HG02798 (cell line): ENCODE data around the gene MYL3.
"Not testable (repeated sequence)": the region's sequence is repeated elsewhere in the genome, so short reads cannot be mapped to it uniquely, and the experiment has no call there.

Experiments used
- ATAC-seq: cut with Tn5 transposase; IDR thresholded peaks from one replicate; pipeline ENCODE4 v1.9.1; 2021; ENCODE audit warnings: mild to moderate bottlenecking; ENCODE audit not compliant: unreplicated experiment, poor library complexity

MYL3 gene

GRCh38 chr3:46863261-46863782, at the start of gene MYL3:
TSS of gene MYL3 (minus strand) at chr3:46863444. CDS start at chr3:46863390, 54 bp downstream.
- ATAC-seq, result no peak

DNA sequence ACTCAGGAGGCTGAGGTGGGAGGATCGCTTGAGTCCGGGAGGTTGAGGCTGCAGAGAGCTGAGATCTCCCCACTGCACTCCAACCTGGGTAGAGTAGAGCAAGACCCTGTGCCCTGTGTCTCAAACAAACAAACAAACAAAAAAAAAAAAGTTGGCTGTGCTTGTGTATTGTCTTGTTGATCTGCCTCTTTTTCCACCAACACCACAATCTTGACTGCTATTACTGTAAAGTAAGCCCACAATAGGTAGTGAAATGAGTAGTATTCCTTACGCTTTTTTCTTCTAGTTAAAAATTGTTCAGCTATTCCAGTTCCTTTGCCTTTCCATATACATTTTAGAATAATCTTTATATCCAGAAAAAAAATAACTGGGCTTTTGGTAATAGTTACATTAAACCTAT, 49.7 kb upstream of the MYL3 start:
- ATAC-seq, result no peak

DNA sequence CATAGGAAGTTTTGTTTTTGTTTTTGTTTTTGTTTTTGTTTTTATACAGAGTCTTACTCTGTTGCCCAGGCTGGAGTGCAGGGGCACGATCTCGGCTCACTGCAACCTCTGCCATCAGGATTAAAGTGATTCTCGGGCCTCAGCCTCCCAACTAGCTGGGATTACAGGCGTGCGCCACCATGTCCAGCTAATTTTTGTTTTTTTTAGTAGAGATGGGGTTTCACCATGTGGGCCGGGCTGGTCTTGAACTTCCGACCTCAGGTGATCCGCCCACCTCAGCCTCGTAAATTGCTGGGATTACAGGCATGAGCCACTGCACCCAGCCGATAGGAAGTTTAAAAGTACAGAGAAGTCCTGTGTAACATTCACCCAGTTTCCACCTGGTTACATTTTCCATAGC, 47.7 kb upstream of the MYL3 start:
- ATAC-seq, result not testable (repeated sequence)

- no peak for ATAC-seq
Observed at GRCh38 chr3:46910166-46910760, 47.0 kb upstream of the MYL3 start.

GRCh38 chr3:46909535-46910161, 46.4 kb upstream of the MYL3 start:
- ATAC-seq, result peak; percentile 58

- ATAC-seq, result peak; percentile 4
Observed at GRCh38 chr3:46908986-46909534, 45.8 kb upstream of the MYL3 start.

DNA sequence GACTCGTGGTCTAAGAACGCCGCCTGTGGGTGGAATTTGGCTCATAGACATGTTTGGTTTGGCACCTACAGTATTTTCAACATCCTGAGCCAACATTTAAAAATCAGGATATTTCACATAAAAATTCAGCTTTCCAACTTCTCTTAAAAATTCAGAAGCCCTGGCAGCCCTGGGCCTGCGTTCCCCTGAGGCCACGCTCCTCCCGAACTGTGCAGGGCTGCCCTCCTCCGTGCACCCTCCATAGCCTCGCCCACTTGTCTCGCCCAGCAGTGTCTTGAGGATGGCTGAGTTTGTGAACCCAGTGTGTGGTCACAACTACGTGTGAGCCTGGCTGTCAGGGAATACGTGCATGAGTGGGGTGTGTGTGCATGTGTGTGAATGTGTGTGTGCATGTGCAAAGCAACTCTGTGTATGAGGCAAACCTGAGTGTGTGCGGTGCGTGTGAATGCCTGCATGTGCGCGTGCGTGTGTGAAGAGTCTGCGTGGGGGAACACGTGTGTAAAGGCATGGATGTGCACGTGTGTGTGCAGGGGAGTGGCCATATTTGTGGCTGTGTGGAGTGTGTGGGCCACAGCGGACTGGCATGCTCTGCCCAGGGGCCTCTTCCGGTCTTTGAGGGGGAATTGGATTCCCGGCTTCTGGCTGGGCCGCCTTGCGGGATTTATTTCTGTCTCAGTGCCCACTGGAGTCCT, 45.2 kb upstream of the MYL3 start:
- no peak for ATAC-seq

DNA sequence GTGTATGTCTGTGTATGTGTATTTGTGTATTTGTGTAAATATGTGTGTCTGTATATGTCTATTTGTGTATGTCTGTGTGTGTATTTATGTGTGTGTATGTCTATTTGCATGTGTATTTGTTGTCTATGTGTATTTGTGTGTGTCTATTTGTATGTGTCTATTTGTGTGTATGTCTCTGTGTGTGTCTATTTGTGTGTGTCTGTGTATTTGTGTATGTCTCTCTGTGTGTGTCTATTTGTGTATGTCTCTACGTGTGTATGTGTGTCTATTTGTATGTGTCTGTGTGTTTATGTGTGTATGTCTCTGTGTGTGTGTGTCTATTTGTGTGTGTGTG, 44.7 kb upstream of the MYL3 start:
- ATAC-seq, result no peak

- ATAC-seq, result no peak
Observed at GRCh38 chr3:46907271-46907670, 44.0 kb upstream of the MYL3 start.

DNA sequence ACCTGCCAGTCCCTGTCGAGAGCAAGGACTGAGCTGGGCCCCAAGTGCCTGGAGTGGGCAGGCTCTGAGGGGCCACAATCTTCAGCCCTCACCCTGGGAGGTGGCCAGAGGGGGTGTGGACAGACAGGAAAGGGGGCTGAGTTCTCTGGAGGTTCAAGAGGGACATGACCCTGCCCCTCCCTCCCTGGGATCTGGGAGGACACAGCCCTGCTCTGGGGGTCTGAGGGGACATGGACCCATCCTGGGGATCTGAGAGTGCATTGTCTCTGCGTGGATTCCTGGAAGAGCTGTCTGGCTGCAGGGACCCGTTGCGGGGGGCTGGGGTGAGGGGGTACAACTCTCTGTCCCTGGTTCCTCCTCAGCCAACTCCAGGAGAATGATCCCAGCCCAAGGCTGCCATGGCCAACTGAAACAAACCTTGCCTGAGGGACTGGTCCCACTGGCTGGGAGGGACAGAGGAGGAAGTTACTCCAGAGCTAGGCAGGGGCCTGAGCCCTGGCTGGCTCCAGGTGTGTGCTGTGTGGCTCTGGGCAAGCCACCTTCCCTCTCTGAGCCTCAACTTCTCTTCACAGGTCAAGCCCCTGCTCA, 43.3 kb upstream of the MYL3 start:
- ATAC-seq, result no peak

GRCh38 chr3:46905661-46906451, 42.6 kb upstream of the MYL3 start:
- ATAC-seq, result no peak

DNA sequence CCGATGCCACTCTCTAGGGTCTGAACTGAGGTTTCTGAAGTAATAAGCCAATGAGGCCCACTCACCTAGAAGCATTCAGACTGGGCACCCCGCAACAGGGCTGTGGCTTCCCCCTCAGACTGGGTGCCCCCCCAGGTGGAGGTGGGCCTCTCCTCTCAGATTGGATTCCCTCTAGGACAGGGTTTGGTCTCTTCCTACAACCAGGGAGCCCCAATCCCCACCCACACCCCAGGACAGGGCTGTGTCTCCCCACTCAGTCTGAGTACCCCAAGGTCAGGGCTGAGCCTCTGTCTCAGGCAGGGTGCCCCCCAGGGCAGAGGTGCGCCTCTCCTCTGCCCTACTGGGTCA, 41.9 kb upstream of the MYL3 start:
- no peak for ATAC-seq

DNA sequence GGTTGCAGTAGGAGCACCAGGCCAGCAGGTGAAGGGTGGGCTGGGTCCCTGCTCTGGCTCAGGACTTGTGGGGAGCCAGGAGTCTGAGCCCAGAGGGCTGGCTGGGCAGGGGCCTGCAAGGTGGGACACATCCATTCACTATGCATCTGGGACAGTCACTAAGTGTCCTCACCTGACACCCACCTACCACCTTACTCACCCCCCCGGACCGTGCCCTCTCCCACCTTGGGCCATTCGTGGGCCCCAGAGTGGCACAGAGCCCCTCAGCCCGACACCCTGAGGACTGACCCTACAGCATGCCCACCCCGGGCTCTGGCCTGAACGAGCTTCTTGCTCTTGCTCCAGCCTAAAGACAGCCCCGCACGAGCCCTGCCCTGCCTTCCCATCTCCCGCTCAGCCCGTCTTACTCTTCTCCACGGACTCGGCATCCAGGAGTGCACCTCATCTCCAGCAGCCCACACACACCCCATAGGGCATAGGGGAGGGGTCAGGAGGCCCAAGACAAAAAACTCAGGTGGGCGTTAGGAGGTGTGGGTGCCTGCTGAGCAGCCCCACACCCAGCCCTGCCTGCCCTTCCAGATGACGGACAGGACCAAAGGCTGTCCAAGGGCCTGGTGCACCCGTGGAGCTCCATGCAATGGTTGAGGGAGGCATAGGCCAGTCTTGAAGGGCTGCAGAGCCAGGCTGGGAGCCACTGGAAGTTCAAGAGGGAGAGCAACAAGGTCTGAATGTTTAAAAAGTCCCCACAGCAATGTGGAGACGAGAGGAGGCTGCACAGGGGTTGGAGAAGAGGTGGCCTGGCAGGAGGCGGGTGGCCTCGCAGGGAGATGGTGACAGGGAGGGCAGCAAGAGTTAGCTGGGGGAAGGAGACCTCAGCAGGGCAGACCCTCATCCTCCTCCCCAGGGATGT, 41.3 kb upstream of the MYL3 start:
- ATAC-seq, result no peak

- no peak for ATAC-seq
Observed at GRCh38 chr3:46903341-46904302, 40.4 kb upstream of the MYL3 start.

DNA sequence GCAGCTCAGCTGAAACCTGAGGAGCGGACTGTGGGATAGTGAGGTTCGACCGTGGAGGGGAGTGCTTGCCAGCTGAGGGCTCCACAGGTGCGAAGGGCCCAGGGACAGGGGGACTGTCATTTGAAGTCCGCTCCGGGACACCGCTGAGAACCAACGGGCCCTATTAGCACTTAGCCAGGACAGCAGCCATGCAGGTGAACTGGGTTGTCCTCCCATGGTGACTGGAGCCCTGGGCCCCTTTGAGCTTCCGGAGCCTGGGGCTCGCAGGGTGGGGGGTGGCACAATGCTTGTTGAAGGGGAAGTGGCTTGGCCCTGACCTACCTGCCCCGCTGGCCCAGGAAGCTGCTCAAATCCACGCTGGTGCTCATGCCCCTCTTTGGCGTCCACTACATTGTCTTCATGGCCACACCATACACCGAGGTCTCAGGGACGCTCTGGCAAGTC, 39.0 kb upstream of the MYL3 start:
- no peak for ATAC-seq

- no peak for ATAC-seq
Observed at GRCh38 chr3:46901591-46902187, 38.4 kb upstream of the MYL3 start.

DNA sequence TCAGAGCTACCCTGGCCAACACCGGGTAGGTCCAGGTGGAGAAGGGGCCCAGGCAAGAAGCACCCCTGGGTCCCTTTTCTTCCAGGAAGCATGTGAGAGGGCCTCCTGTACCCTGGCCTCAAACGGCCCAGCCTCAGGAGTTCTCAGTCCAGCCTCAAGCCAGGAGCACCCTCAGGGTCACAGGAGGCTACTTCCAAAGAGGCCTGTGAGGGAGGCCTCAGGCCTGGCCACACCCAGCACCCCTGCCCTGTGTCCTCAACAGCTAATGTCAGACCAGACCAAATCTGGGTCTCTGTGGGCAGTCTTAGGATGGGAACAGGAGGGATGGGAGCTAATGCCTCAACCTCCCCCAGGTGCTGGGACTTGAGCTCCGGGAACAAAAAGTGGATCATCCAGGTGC, 37.8 kb upstream of the MYL3 start:
- ATAC-seq, result no peak

DNA sequence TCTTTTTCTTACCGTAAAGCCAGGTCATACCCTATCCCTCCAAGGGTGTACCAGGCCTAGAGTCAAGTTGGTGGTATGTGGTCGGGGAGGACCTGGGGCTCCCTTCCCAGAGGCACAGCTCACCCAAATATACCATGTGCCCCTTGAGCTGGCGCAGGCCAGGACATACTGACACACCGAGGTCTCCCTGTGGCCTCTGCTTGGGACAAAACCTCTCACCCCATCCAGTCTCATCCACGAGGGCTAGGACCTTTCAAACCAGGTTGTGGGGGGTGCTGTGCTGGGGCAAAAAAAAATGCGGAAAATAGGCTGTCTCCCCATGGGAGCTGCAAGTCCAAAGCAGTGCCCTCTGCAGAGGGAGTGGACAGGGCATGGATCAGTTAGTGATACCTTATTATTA, 37.1 kb upstream of the MYL3 start:
- no peak for ATAC-seq
